Tibial nerve (tissue), 4 donors: ENCODE results near the gene ARHGAP6.

Source experiments
- CTCF ChIP-seq, 5 experiments: fragments of 200-600 bp in 3 of 5; fragments of 450-650 bp in 2 of 5; sonication (generic) in 3 of 5; IDR thresholded peaks; one replicate each; pipeline ENCODE4 v1.5.1; 2016 to 2019; ENCODE audit warnings: antibody characterized with exemption in 5 of 5, mild to moderate bottlenecking in 3 of 5, moderate library complexity in 2 of 5
- EP300 ChIP-seq, 2 donors: sonication (generic); formaldehyde crosslinking; IDR thresholded peaks; one replicate each; pipeline ENCODE4 v1.6.1; 2017; ENCODE audit warnings: antibody characterized with exemption in 2 of 2, mild to moderate bottlenecking in 1 of 2
- POLR2A ChIP-seq, 2 donors: fragments of 450-650 bp; IDR thresholded peaks; one replicate each; pipeline ENCODE4 v1.6.1; 2017; ENCODE audit warnings: antibody characterized with exemption in 2 of 2, mild to moderate bottlenecking in 2 of 2, moderate library complexity in 2 of 2

GRCh38 chrX:11423362-11423818 lies 242.3 kb downstream of the ARHGAP6 start:
- TF ChIP-seq EP300 (IDR thresholded peaks at IDR 0.05): peak in 1 of 2 donors; percentile 47
- TF ChIP-seq CTCF (IDR thresholded peaks at IDR 0.05): no peak
- TF ChIP-seq POLR2A (IDR thresholded peaks at IDR 0.05): no peak
